ENCODE data around the gene VAPB.

Gene VAPB

GRCh38 chr20:58378704-58379103, 10.3 kb upstream of the VAPB start:
- DNase-seq, result no peak

DNA sequence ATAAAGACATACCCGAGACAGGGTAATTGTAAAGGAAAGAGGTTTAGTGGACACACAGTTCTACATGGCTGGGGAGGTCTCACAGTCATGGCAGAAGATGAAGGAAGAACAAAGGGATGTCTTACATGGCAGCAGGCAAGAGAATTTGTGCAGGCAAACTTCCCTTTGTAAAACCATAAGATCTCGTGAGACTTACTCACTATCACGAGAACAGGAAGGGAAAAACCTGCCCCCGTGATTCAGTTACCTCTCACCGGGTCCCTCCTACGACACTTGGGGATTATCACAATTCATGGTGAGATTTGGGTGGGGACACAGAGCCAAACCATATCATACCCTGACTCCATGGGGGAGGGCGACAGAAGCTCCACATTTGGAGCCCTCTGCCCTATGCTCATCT, 7.4 kb upstream of the VAPB start:
- no peak for DNase-seq

DNA sequence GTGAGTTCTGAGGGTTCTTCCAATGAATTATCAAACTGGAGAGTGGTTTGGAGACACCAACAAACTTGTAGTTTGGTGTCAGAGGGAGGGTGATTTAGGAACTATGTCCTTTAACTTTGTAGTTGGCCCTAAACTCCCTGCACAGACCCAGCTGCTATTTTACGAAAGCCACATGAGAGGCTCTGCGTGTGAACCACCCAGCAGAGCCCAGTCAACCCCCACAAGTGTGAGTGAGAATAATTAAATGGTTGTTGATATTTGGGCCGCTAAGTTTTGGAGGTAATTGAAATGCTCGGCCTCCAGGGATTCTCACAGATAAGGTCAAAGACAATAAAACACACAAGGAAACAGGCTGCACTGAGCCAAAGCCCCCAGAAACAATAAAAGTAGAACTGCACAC, 6.9 kb upstream of the VAPB start:
- no peak for DNase-seq

- no peak for DNase-seq
Observed at GRCh38 chr20:58384821-58385220, 4.2 kb upstream of the VAPB start.

GRCh38 chr20:58388028-58388601, 914 bp upstream of the VAPB start:
- DNase-seq, result no peak

GRCh38 chr20:58389324-58389967, 417 bp downstream of the VAPB start:
- no peak for DNase-seq

GRCh38 chr20:58389968-58390658, 1.1 kb downstream of the VAPB start:
- no peak for DNase-seq

DNA sequence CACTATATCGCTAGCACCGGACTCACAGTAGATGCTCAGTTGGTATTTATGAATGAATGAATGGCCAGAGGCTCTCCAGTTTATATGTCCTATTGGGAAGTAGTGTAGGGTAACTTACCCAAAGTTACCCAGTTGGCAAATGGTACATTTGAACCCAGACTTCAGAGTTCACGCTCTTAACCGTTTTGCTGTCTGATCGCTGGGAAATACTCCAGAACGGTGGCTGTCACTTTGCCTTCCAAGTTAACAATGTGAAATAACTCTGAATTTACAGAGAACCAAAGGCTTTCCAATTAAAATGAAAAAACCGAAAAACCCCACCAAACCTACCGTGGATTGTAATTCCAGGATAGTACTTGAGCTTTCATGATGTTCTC, 1.6 kb downstream of the VAPB start:
- no peak for DNase-seq

DNA sequence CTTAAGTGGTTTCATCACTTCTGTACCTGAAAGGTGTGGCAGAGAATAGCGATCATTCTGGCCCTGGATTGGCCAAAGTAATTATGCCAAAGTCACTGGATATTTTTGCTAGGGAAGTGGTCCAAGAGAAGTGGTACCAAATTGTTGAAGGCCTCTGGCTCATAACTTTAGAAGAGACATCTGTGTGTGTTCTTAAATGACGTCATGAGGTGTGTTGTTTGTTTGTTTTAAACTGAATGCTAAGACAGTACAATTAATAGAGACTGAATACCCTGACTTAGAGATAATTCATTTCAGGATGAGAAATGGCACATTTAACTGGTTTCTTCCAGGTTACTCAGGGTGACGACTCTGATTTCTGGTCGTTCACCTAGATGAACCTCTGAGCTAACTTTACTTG, 3.3 kb downstream of the VAPB start:
- no peak for DNase-seq

DNA sequence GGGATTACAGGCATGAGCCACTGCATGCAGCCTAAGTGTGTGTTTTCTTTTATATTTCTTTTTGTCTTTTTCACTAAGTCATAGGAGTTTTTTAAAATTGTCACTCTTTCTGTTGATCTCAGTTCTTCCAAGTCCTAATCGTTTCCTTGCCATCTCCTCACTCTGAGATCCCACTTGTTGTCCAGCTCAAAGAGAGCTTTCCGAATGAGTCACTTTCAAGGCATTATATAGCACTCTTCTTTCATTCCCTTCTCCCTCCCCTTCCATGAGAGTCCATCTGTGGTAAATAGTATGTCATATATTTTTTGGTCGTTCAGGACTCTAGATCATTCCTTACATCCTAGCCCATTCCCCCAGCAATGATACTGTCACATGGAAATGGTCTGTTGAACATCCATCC, 4.3 kb downstream of the VAPB start:
- no peak for DNase-seq

DNA sequence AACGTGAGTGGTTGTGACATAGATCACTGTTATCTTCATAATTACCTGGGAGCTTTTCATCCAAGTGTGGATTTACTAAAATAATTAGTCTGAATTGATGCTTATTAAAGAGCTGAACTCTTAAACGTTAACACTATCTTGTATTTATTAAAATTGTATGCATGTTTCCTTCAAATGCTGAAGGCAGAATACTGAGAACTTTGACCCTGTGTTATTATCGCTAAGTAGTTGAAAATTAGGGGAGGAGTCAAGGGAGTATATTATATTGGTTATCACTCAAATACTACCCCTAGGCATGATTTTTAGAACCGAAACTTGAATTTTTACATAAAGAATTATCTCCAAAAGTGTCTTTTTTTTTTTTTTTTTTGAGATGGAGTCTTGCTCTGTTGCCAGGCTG, 5.8 kb downstream of the VAPB start:
- DNase-seq, result no peak

DNA sequence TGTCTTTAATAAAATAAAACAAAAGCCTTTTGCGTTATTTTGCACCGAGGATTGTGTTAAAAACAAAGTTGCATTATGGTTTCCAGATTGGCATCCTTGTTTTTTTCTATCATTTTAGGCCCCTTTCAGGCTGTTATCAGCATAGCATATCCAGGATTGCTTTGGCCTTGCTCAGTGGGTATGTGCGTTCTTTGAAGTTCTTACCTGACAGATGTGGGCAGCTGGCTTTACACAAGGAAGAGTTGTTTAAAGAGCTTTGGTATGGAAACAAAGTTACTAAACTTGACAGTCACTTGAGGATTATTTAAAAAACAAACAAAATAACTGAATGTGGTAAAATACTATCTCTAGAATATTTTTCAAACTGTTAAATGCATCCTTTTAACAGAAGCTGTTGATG, 6.6 kb downstream of the VAPB start:
- no peak for DNase-seq

- DNase-seq, result no peak
Observed at GRCh38 chr20:58397429-58397828, 8.4 kb downstream of the VAPB start.

DNA sequence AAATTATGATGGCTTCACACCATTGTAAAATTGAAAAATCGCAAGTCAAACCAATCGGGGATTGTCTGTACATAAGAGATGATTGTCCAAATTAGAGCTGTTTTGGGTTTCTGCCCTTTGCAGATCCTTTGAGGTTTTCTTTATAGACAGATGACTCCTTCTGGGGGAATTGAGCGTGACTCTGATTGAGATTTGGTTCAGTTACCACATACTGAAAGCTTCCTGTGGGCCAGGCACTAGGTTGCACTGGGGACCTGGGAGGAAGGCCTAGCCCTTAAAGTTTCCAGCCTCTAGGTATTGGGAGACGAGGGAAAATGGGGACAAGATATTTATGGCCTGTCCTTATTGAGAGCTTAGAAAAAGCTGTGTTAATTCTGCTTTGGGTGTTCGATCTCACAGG, 9.2 kb downstream of the VAPB start:
- DNase-seq, result no peak

DNA sequence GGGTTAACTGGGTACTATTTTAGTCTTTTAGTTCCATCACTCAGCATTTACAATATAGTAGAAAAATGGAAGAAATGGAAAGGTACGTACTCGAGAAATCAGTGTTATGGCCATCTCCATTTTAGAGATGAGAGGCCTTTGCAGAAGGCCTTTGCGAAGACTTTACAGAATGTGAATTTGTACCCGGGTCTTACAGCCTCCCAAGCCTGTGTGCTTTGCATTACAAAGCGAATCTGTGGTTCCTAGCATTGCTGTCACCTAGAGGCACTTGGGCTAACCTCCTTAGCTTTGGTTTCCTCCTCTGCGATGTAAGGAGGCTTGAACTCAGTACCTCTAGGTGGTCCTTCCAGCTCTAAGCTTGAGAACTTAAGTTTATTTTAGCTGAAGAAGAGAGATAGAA, 10.9 kb downstream of the VAPB start:
- DNase-seq, result no peak

DNA sequence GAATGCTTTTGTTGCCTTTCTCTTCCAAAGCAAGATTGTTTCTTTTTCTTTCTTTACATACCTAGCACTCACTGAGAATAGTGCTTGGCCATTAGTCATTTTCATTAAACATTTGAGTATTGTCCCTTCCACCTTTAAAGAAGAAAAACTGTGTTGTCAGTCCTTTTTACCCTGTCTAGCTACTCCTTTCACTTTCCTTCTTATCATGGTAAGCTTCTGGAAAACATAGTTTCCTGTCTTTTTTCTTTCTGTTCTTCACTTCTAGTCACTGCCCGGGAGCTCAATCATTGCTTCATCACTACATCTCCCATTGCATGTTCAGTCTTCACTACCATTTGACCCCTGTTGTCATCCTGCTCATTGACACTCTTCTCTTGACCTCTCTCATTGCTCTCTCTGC, 12.1 kb downstream of the VAPB start:
- DNase-seq, result no peak

DNA sequence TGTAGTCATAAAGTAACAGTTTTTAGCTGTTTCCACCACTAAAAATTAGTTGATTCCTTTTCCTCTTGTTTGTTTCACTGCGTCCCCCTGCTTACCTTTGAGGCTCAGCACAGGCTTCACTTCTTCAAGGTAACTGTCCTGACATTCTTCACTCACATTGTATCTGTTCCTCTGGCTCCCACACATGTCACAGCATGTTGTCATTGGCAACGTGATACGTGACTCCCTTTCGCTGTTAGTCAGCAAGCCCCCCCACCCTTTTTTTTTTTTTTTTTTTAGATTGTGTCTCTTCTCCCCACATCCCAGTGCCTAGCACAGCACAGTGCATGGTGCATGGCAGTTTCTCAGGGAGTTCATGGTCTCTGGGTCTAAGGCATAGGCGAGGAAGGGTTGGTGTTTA, 13.3 kb downstream of the VAPB start:
- no peak for DNase-seq

DNA sequence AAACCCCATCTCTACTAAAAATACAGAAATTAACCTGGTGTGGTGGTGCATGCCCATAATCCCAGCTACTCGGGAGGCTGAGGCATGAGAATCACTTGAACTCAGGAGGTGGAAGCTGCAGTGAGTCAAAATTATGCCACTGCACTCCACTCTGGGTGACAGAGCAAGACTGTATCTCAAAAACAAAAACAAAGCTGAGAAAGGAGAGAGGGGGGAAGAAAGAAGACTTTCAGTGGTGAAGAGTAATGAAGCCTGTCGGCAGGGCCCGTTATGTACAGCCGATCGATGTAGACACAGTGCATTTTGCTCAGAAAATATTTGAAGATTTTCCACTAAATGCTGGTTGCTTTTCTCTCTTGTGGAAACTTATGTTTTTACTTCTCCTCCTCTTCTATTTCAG, 13.8 kb downstream of the VAPB start:
- no peak for DNase-seq

GRCh38 chr20:58403272-58403671, 14.2 kb downstream of the VAPB start:
- DNase-seq, result no peak

GRCh38 chr20:58405504-58406291, 16.7 kb downstream of the VAPB start:
- no peak for DNase-seq

- DNase-seq, result no peak
Observed at GRCh38 chr20:58406422-58407001, 17.5 kb downstream of the VAPB start.

DNA sequence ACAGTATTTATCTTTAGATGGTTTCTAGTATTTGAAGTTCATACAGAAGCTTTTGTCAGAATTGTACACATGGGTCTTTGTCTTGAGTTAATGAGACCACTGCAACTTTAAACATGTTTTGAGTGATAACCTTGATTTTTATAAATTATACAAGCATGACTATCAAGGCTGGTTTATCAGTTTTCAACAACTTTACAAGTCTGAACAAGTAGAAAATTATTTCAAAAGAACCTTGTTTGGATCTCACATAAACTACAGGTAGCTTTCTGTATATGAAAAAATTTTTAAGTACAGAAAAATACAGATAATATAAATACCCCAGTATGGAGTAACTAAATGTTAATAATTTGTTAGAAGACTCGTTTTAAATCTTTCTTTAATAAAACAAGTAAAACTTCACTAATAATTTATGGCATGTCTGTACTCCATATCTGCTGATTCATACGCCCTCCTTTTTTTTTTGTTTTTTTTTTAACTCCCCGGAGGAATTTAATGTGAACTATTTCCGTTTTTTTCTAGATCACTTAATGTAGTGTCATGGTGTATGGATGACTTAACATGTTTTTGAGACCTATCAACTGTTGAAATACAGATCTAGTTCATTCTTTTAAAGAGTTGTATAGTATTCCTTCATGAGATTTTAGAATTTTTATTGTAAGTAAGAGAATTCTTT, 18.3 kb downstream of the VAPB start:
- no peak for DNase-seq

DNA sequence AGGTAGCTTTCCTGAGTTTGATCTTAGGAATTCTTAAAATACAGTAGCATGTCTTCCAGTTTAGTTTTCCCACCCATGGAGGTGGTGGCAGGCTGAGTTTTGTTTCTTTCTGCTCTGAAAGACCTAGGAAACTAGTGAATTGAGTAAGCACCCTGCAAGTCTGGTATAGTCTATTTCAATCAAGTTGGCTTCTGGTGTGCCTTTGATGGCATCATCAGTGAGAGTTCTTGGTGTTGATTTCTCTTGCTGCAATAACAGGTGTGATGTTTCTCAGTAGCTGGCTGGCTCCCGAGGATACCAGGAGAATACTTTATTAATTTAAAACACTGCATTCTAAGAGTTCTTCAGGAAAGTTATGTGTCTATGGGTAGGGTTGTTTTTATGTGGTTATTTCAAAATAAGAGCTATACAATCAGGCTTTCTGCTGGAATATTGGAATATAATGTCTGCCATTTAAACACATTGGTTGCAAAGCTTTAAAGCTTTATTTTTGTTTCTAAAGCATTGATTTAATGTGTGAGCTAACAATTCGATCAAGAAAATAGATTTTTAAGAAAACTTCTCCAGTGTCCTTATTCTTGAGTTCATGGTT, 19.0 kb downstream of the VAPB start:
- DNase-seq, result no peak
